HCT116 (cell line): Measurements from ENCODE around the gene COG2. TPM values are rescaled to one million over a fixed set of nuclear protein-coding genes. Genes with fewer than 3 reads are reported as not detected.

Source experiments
- ATAC-seq: fragments of 200-7000 bp; cut with Tn5 transposase; 2 replicates; pipeline ENCODE4 v1.9.1; 2020; ENCODE audit warnings: mild to moderate bottlenecking, moderate library complexity
- BruUV-seq: library from RNA; stranded (reverse); fragments of 400-500 nt; replicated peaks from 2 replicates; lab custom pipeline; 2021; lab: Mats Ljungman, UMichigan
- CTCF ChIA-PET: fragments of 300-600 bp; sonication (Branson Sonifier 250); formaldehyde crosslinking; loops from one replicate; lab custom pipeline; 2021; ENCODE audit warnings: antibody characterized with exemption; lab: Charles Lee
- POLR2A ChIA-PET: fragments of 300-600, 350-600 bp; sonication (Branson Sonifier 250); formaldehyde crosslinking; loops from one replicate; lab custom pipeline; 2021; ENCODE audit warnings: antibody characterized with exemption; lab: Charles Lee
- RAD21 ChIA-PET, 2 experiments: fragments of 300-600 bp; sonication (Branson Sonifier 250); formaldehyde crosslinking; loops; one replicate each; lab custom pipeline; 2023; ENCODE audit warnings: low total read pairs in 2 of 2; ENCODE audit not compliant: uncharacterized antibody in 2 of 2, unreplicated experiment in 2 of 2, low non-redundant PET in 1 of 2; lab: Charles Lee
- DNase-seq: peaks from one replicate; pipeline ENCODE4 v3.0.0-alpha.2; 2010; ENCODE audit warnings: low read depth, low spot score
- H2AFZ ChIP-seq: fragments of 200-600 bp; shearing (Covaris generic), sonication (generic); 2 replicates; pipeline ENCODE4 v1.6.1; 2017; ENCODE audit warnings: low read depth, mixed run types, mixed read lengths, antibody characterized with exemption, low read length; ENCODE audit not compliant: poor library complexity, severe bottlenecking
- H3K27ac ChIP-seq: 2 replicates; pipeline ENCODE4 v1.5.1; 2012; ENCODE audit warnings: low read depth, low read length
- H3K27me3 ChIP-seq: fragments of 200-600 bp; sonication (generic); 2 replicates; pipeline ENCODE4 v1.6.1; 2016; ENCODE audit warnings: mixed run types, low read length, mixed read lengths; ENCODE audit not compliant: insufficient read depth
- H3K36me3 ChIP-seq, 2 experiments: fragments of 200-500 bp in 1 of 2; fragments of 200-600 bp in 1 of 2; sonication (Bioruptor generic) in 1 of 2; sonication (generic) in 1 of 2; 2 replicates each; pipeline versions ENCODE4 v1.5.1 to v1.6.1; 2014 to 2016; ENCODE audit warnings: low read length in 2 of 2, inconsistent platforms in 1 of 2, mixed read lengths in 1 of 2, mixed run types in 1 of 2; ENCODE audit not compliant: insufficient read depth in 2 of 2, control insufficient read depth in 1 of 2
- H3K4me1 ChIP-seq, 2 experiments: fragments of 200-600 bp in 1 of 2; sonication (generic) in 1 of 2; 2 replicates each; pipeline versions ENCODE4 v1.5.1 to v1.6.1; 2012 to 2017; ENCODE audit warnings: low read length in 2 of 2, inconsistent platforms in 1 of 2, mild to moderate bottlenecking in 1 of 2, mixed read lengths in 1 of 2, mixed run types in 1 of 2, moderate library complexity in 1 of 2; ENCODE audit not compliant: insufficient read depth in 2 of 2, control insufficient read depth in 1 of 2
- H3K4me2 ChIP-seq: fragments of 200-600 bp; sonication (generic); 2 replicates; pipeline ENCODE4 v1.6.1; 2017; ENCODE audit warnings: mixed run types, low read length, mixed read lengths
- H3K4me3 ChIP-seq, 2 experiments: fragments of 200-600 bp in 1 of 2; sonication (generic) in 1 of 2; replicated peaks in 1 of 2; 2 replicates each; pipeline ENCODE4 v1.5.1; 2011 to 2016; ENCODE audit warnings: low read length in 2 of 2, control low read depth in 1 of 2, low read depth in 1 of 2, mild to moderate bottlenecking in 1 of 2, mixed read lengths in 1 of 2, mixed run types in 1 of 2
- H3K79me2 ChIP-seq: fragments of 200-600 bp; sonication (generic); 2 replicates; pipeline ENCODE4 v1.6.1; 2017; ENCODE audit warnings: mild to moderate bottlenecking, mixed run types, low read length, moderate library complexity, mixed read lengths; ENCODE audit not compliant: insufficient read depth
- H3K9ac ChIP-seq: fragments of 200-600 bp; sonication (generic); 2 replicates; pipeline ENCODE4 v1.6.1; 2016; ENCODE audit warnings: low read length, mixed read lengths
- H3K9me2 ChIP-seq: fragments of 200-600 bp; sonication (generic), shearing (Covaris generic); 2 replicates; pipeline ENCODE4 v1.6.1; 2017; ENCODE audit warnings: mixed run types, mild to moderate bottlenecking, moderate library complexity; ENCODE audit not compliant: insufficient read depth
- H3K9me3 ChIP-seq, 2 experiments: fragments of 200-500 bp in 1 of 2; fragments of 200-600 bp in 1 of 2; sonication (Bioruptor generic) in 1 of 2; sonication (generic) in 1 of 2; 2 replicates each; pipeline ENCODE4 v1.6.1; 2014 to 2017; ENCODE audit warnings: low read length in 2 of 2, mixed read lengths in 2 of 2, inconsistent platforms in 1 of 2, low read depth in 1 of 2, mild to moderate bottlenecking in 1 of 2, mixed run types in 1 of 2, moderate library complexity in 1 of 2; ENCODE audit not compliant: control insufficient read depth in 1 of 2, insufficient read depth in 1 of 2
- H4K20me1 ChIP-seq: fragments of 200-600 bp; sonication (generic), shearing (Covaris generic); 2 replicates; pipeline ENCODE4 v1.6.1; 2017; ENCODE audit warnings: mixed run types, mild to moderate bottlenecking, moderate library complexity; ENCODE audit not compliant: insufficient read depth
- FOSL1 ChIP-seq: IDR thresholded peaks from 2 replicates; pipeline ENCODE4 v1.6.1; 2012; ENCODE audit warnings: low read depth
- POLR2AphosphoS5 ChIP-seq: IDR thresholded peaks from 2 replicates; pipeline ENCODE4 v1.6.1; 2011; ENCODE audit warnings: mild to moderate bottlenecking, low read depth, low read length, moderate library complexity
- YY1 ChIP-seq: IDR thresholded peaks from 2 replicates; pipeline ENCODE4 v1.6.1; 2011; ENCODE audit warnings: low read length, low read depth, moderate library complexity, mild to moderate bottlenecking; ENCODE audit not compliant: insufficient replicate concordance; ENCODE audit errors: extremely low read depth
- intact Hi-C: fragments of 100-400 bp; cut with micrococcal nuclease; formaldehyde crosslinking; loops from 2 replicates; pipeline ENCODE4 v1.10.0; 2022
- total RNA-seq: library from RNA; stranded (reverse); gene quantifications from one replicate; pipeline ENCODE4 v1.2.1, GENCODE V29; 2021; ENCODE audit not compliant: unreplicated experiment

Gene COG2
- total RNA-seq, 1 experiment from 2014 or later: 28.6 TPM

- peaks cover 11 to 14% of the 10 kb centered on the region in 2 experiments; a peak in 3 of 4 replicates for H3K4me1 ChIP-seq
These were observed 4.5 kb downstream of the COG2 start for GRCh38 chr1:230646710-230647302.

GRCh38 chr1:230647321-230647720 lies 5.0 kb downstream of the COG2 start:
- ChIA-PET RAD21 (no interaction called here), CTCF (no interaction called here), POLR2A (no interaction called here)
- no peaks in the 10 kb centered on the region for H3K36me3 ChIP-seq
- H2AFZ ChIP-seq: no peak overlapping the region
- H3K27me3 ChIP-seq: no peaks in the 10 kb centered on the region
- intact Hi-C loops: no loop called here
- no peak overlapping the region for H3K4me2 ChIP-seq
- H3K4me3 ChIP-seq: no peak overlapping the region
- no peaks in the 10 kb centered on the region for H3K9me2 ChIP-seq
- no peak overlapping the region for H3K9ac ChIP-seq
- H3K27ac ChIP-seq: no peak overlapping the region
- DNase-seq (no peak), ATAC-seq (no peak)
- 0 out of 2 replicates have a peak, but pooled peaks cover 4% of the 10 kb centered on the region for H4K20me1 ChIP-seq
- no TSS peak for BruUV-seq
- TF ChIP-seq POLR2AphosphoS5: no peak
- TF ChIP-seq, all 23 proteins: peak for 0
- Histone ChIP-seq H3K4me1 (peaks cover 11% of the 10 kb centered on the region in 2 experiments; a peak in 2 of 4 replicates), H3K79me2 (peaks cover 90% of the 10 kb centered on the region), H3K9me3 (no peaks in the 10 kb centered on the region)

More at GRCh38 chr1:230646710-230647302, 4.5 kb downstream of the COG2 start:
- no peak overlapping the region for H3K4me3 ChIP-seq
- intact Hi-C loops: no loop called here
- H2AFZ ChIP-seq: no peak overlapping the region
- TF ChIP-seq YY1 (no peak), FOSL1 (no peak)
- no peaks in the 10 kb centered on the region for H3K9me2 ChIP-seq
- no peak for ATAC-seq
- BruUV-seq: no TSS peak
- H3K27me3 ChIP-seq: no peaks in the 10 kb centered on the region
- H3K27ac ChIP-seq: no peak overlapping the region
- no peaks in the 10 kb centered on the region for H3K9me3 ChIP-seq
- H4K20me1 ChIP-seq: 0 out of 2 replicates have a peak, but pooled peaks cover 4% of the 10 kb centered on the region
- H3K4me2 ChIP-seq: no peak overlapping the region
- ChIA-PET CTCF (no interaction called here), RAD21 (no interaction called here), POLR2A (no interaction called here)
- no peaks in the 10 kb centered on the region for H3K36me3 ChIP-seq
- H3K9ac ChIP-seq: no peak overlapping the region
- no peak for DNase-seq
- H3K79me2 ChIP-seq: peaks cover 85% of the 10 kb centered on the region
